LHCN-M2 (cell line): ENCODE measurements around the gene CDC42SE2. TPM values are rescaled to one million over a fixed set of nuclear protein-coding genes. Genes with fewer than 3 reads are reported as not detected.

Experiments used
- DNase-seq: peaks from one replicate; pipeline ENCODE4 v3.0.0-alpha.2; 2012; ENCODE audit warnings: low read depth
- polyA plus RNA-seq: library from polyadenylated mRNA; unstranded; fragments of >200 nt; gene quantifications from one replicate; pipeline ENCODE4 v1.2.1, GENCODE V29; 2012; ENCODE audit warnings: missing spikeins
- total RNA-seq: library from RNA; depleted of rRNA; stranded (reverse); fragments of >200 nt; gene quantifications from 2 replicates; pipeline ENCODE4 v1.2.3, GENCODE V29; 2014; rRNA removed

The CDC42SE2 gene
- total RNA-seq: 38.5 and 46.8 TPM in 2 replicates
- polyA plus RNA-seq: 7.2 TPM

- peak; percentile 87 for DNase-seq
Observed at GRCh38 chr5:131263648-131264450, at the start of gene CDC42SE2. Gene CDC42SE2 (plus strand): TSS chr5:131264053. CDS start chr5:131359494, 95,441 bp downstream.

- no peak for DNase-seq
Observed at GRCh38 chr5:131214609-131215227, 49.1 kb upstream of the CDC42SE2 start.

- DNase-seq: no peak
Observed at GRCh38 chr5:131217791-131218190, 46.1 kb upstream of the CDC42SE2 start.

- DNase-seq: no peak
Observed at GRCh38 chr5:131218392-131218791, 45.5 kb upstream of the CDC42SE2 start.

- no peak for DNase-seq
Observed at GRCh38 chr5:131220566-131220965, 43.3 kb upstream of the CDC42SE2 start.

GRCh38 chr5:131221008-131221703 is 42.7 kb upstream of the CDC42SE2 start:
- no peak for DNase-seq

GRCh38 chr5:131221888-131222287 is 42.0 kb upstream of the CDC42SE2 start:
- no peak for DNase-seq

GRCh38 chr5:131222731-131223130 is 41.1 kb upstream of the CDC42SE2 start:
- DNase-seq: no peak

- DNase-seq: no peak
Observed at GRCh38 chr5:131223751-131224386, 40.0 kb upstream of the CDC42SE2 start.

GRCh38 chr5:131224387-131225201 is 39.3 kb upstream of the CDC42SE2 start:
- no peak for DNase-seq

- DNase-seq: no peak
Observed at GRCh38 chr5:131225282-131225974, 38.4 kb upstream of the CDC42SE2 start.

GRCh38 chr5:131226899-131227298 is 37.0 kb upstream of the CDC42SE2 start:
- DNase-seq: no peak

GRCh38 chr5:131228646-131229045 is 35.2 kb upstream of the CDC42SE2 start:
- no peak for DNase-seq

GRCh38 chr5:131229623-131230022 is 34.2 kb upstream of the CDC42SE2 start:
- DNase-seq: no peak

- DNase-seq: peak; percentile 33
Observed at GRCh38 chr5:131230406-131230805, 33.4 kb upstream of the CDC42SE2 start.

GRCh38 chr5:131239686-131240085 is 24.2 kb upstream of the CDC42SE2 start:
- DNase-seq: no peak

GRCh38 chr5:131242728-131243255 is 21.1 kb upstream of the CDC42SE2 start:
- DNase-seq: peak; percentile 90

GRCh38 chr5:131245312-131245711 is 18.5 kb upstream of the CDC42SE2 start:
- no peak for DNase-seq

GRCh38 chr5:131245948-131246347 is 17.9 kb upstream of the CDC42SE2 start:
- no peak for DNase-seq

- DNase-seq: no peak
Observed at GRCh38 chr5:131246504-131246903, 17.3 kb upstream of the CDC42SE2 start.
